Measurements from ENCODE around the gene R3HDML.

Gene R3HDML

DNA sequence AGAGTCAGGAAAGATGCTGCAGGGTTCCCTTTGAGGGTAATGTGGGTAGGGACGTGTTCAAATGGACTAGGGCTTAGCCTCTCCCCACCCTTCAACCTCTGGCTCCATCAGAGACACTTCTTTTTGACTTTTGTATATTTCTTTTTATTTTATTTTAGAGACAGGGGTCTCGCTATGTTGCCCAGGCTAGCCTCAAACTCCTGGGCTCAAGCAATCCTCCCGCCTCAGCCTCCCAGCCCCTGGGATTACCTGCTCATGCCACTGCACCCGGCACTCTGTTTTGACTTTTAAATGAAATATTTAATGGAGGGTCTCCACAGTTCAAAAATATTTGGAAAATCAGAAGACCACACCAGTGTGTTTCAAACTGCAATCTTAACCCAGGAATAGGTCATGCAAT is 27.2 kb downstream of the R3HDML start:
- no peak for DNase-seq (ENCODE audit: low read depth in 2 of 2)

DNA sequence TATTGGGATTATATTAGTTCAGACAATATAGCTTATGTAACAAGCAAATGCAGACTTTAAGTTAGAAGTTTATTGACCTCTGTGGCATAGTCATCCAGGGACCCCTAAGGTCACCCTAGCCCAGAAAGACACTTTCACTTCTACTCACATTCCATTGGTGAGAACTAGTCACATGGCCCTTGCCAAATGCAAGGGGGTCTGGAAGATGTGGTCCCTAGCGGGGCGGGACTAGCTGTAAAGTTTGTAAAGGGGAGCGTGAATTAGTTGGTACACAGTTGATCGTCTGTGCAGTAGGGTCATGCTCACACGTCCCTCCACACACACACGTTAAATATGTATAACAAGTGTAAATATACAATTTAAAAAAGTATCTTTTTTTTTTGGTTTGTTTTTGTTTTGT is 27.9 kb downstream of the R3HDML start:
- no peak for DNase-seq (ENCODE audit: low read depth in 2 of 2)

DNA sequence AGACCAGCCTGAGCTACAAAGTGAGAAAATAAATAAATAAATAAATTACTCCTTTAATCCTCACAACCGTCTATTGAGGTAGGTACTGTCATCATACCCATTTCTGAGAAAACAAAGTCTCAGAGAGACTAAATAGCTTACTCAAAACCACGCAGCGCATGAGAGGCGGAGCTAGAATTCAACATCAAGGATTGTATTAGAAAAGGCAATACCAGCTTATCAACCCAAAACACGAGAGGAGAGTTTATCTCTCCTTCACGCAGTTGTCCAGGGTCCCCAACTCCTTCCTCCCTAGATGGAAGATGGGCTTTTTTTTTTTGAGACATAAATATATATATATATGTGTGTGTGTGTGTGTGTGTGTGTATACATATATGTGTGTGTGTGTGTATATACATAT is 30.9 kb downstream of the R3HDML start:
- no peak for DNase-seq (ENCODE audit: low read depth in 2 of 2)

DNA sequence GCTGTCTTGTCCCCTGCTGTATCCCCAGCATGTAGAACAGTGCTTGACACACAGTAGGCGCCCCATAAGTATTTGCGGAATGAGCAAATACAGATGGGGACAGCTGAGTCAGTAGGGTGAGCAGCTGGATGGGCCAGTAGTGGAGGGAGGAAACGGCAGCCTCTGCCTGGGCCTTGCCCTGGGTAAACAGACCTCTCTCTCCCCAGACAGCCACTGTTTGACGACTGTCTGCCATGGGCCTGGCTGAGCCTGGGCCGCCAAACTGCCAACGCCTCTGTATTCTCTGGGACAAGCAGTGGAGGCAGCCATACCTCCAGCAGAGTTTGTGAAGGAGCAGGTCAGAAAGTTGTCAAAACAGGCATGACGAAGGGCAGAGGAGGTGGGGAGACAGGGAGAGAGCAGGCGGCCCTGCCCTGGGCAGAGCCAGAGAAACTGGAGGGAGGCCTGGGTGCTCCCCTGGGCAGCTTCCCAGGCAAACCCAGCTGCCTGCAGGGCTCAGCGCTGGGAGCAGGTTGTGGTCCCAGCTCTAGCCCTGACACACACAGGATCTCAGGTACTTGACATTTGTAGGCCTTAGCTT is 33.9 kb downstream of the R3HDML start:
- DNase-seq (ENCODE audit: low read depth in 2 of 2): no peak

DNA sequence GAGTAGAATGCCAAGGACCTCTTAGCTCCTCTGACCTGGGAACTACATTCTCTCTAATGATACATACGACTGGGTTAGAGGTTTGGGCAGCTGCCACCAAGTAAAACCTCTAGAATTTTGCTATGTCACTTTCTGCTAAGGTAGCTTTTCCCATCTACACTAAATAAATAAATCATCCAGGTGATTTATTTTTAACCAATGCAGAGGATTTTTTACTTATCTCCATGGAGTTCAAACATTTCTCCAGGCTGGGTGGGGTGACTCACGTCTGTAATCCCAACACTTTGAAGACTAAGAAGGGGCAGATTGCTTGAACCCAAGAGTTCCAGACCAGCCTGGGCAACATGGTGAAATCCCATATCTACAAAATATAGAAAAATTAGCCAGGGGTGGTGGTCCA is 45.8 kb downstream of the R3HDML start:
- no peak for DNase-seq (ENCODE audit: low read depth in 2 of 2)

DNA sequence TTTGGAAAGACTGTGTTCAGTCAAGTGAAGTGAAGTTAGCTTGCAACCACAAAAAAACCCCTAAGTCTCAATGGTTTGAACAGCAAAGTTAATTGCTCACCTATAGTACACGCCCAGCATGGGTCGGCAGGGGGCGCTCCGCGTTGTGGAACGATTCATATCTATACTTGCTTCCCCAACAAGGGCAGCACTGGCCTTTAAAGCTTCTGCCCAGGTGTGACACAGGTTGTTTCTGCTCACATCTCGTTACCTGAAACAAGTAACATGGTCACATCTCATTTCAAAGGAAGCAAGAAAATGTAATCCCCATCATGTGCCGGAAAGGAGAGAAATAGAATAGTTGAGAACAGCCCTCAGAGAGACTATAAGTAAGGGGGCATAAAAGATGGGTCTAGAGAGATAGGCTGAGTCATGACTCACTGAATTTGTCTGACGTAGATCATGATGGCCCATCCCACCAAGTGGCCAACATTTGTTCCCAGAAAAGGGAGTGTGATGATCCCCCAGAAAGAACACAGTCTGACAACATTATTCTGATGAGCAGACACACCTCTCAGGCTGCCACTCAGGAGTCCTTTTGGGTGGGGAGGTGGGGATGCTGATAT is 47.7 kb downstream of the R3HDML start:
- DNase-seq (ENCODE audit: low read depth in 2 of 2): peak; percentile 79 to 88

DNA sequence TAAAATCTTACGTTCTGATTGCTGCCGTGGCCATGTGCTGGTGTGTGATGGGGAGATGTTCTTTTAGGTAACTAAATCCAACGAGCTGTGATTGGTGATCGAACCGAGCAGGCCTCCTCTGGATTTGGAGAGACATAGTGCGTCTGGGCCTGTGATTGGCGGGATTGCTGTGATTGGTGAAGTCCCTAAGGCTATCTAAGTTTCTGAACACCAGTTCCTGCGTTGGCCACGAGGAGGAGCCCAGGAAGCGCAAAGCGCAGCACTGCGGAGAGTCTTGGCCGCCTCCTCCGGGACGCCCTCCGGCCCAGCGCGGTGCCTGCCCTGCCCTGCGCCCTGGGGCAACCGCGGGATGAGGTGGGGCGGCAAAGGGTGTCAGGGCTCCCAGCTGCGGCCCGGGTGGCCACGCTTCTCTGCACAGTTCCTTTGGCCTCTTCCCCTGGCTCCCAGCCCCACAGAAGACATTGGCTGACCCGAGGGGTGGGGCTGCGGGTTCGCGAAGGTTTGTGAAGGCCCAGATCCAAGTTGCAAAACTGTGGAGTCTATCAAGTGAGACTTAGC is 51.7 kb downstream of the R3HDML start:
- DNase-seq (ENCODE audit: low read depth in 2 of 2): peak; percentile 68 to 72

DNA sequence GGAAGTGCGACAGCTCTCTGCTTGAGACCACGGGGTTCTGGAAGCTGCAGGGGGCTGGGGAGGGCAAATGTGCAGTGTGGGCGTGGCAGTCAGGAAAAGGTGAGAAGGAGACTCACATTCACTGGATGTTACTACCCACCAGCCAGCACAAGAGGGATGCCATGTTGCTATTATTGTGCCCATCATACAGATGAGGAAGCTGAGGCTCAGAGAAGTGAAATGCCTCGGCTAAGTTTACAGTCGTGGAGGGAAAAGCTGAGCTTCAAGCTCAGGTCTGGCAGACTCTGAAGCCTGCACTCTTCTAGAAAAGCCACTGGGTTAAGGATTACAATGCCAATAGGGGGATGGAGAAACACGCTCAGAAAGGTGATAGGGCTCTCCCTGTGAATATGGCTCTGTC is 53.0 kb downstream of the R3HDML start:
- DNase-seq (ENCODE audit: low read depth in 2 of 2): no peak

DNA sequence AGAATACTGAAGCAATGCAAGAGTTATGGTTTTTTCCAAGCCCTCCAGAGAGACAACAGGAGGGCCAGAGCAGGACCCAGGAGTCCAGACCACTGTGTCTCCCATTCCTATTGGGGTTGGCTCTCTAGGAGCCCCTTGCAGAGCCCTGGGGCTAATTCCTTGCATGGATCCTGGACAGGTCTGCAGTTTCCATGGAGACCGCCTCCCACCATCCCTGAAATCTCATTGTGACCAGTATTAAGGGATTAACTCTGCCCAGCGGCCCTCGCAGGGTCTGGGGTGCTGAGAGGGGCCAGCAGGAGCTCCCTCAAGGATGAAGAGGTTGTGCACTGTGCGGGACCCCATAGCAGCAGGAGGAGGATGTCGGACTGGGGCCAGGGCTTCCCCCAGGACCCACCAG is 53.4 kb downstream of the R3HDML start:
- no peak for DNase-seq (ENCODE audit: low read depth in 2 of 2)

DNA sequence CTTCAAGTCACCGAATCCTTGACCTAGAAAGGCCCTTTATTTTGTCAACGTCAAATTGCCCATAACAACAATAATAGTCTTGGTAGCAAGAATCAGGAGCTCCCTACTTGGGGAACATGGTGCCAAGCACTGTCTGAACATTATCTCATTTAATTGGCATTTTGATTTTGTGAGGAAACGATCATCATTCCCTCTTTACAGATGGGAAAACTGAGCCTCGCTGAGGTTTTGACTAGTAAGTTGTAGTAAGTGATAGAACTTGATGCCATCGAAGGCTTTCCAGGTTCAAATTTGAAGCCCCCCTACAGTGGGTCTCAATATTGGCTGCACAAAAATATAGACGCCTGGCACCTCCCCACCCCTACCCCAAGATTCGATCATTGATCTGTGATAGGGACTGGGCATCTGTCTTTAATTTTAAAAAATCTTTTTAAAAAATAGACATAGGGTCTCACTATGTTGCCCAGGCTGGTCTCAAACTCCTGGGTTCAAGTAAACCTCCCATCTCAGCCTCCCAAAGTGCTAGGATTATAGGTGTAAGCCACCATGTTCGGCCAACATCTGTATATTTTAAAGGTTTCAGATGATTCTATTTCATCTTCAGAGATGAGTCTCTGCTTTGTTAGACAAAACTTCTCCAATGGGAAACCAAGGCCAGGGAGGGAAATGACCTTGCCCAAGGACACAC is 55.4 kb downstream of the R3HDML start:
- DNase-seq (ENCODE audit: low read depth in 2 of 2): no peak

DNA sequence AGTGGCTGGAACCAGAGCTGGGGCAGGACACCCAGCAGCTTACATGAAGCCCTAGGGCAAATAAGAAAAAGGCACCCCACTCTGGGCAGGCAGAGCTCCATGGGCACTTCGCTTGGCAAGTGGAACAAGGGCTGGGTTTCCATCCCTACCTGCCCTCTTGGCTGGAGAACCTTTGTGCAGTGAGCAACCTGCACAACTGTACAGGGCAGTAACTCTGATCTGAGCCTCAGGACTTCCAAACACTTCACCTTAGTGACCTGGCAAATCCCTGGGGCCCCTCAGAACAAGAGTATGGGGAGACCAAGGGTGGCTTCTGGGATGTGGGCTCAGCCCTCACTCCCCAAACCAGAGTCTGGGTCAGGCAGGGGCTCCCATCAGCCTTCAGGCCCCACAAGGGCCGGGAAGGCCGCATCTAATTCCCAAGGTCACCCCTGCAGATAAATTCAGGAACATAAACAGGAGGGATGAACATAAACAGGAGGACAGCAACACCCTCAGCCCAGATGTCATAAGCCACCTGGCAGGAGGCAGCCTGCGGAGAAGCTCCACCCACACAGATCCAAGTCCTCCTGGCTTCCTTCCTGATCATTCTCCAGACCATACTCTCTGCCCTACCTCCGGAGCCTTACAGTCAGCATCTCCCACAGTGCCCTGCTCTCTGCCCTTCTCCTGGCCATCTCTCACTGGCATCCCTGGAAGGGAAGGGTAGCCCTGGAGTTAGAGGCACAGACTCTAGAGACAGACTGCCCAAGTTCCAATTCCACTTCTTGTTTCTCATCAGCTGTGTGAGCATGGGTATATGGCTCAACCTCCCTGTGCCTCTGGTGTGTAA is 56.1 kb downstream of the R3HDML start:
- no peak for DNase-seq (ENCODE audit: low read depth in 2 of 2)

DNA sequence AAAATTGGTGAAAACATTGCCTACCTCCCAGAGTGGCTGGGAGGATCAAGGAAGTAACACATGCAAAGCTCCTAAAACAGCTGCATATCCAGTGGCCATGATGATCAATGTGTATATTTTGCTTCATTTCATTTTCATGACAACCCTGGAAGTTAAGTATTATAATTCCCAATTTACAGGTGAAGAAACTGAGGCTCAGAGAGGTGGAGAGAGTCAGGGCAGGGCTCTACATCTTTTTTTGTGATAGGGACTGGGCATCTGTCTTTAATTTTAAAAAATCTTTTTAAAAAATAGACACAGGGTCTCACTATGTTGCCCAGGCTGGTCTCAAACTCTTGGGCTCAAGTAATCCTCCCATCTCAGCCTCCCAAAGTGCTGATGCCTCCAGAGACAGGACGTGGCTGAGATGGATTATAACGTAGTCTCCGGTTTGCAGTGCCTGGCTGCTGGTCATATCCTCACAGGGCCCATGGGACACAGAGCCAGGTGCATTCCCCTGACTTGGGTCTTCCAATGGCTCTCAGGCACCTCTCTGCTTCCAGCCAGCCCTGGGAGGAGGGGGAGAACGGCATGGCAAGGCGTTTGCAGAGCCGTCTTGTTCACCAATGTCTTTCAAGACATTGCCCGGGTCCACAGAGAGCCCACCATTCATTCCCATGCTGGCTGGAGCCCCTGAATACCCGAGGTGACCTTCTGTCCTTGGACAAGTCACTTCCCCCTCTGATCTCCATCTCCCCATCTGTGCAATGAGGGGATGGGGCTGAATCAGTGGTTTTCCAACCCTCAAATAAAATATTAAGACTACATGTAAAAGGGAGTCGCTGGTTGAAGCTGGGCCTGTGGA is 57.0 kb downstream of the R3HDML start:
- DNase-seq (ENCODE audit: low read depth in 2 of 2): no peak

DNA sequence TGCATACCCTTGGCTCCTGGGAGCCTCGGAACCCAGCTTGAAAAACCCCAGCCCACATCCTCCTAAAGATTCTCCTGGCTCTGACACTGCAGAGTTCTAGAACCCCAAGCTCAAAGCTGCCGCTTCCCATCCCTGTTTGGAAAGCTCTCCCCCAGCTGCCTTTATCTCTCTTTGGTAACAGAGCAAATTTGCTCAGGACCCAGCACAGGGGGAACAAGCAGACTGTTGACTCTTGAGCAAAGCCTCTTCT is 57.5 kb downstream of the R3HDML start:
- DNase-seq (ENCODE audit: low read depth in 2 of 2): no peak

DNA sequence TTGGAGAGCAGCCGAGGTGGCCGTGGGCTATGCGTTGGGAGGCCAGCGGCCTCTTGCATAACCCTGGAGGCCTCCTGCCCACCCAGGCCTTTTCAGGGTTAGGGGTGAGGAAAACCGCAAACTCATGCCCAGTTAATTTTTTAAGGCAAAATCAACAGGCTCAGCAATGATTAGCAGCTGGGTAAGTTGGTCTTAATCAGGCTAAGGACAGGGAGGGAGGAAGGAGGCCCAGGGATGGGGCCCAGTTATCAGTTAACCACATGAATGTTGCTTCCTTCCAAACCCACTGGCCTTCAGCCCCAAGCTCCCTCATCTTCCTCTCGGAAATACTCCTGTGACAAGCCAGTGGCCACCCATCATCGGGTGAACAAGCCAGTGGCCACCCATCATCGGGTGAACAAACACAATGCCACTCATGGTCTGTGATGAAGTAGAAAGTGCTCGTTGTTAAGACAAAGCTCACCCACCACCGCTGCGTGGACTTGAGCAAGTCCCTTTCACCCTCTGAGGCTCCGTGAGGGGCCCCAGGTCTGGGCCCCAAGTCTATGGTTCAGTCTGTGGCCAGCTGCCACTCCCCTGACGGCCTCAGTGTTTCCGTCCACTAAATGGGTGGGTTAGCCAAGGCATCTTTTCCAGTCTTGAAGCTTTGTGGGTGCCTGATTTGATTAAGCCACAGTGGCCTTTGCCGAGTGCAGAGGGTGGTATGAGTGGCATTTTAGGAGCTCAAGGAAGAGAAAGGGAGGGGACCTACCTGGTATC is 58.0 kb downstream of the R3HDML start:
- DNase-seq (ENCODE audit: low read depth in 2 of 2): no peak

DNA sequence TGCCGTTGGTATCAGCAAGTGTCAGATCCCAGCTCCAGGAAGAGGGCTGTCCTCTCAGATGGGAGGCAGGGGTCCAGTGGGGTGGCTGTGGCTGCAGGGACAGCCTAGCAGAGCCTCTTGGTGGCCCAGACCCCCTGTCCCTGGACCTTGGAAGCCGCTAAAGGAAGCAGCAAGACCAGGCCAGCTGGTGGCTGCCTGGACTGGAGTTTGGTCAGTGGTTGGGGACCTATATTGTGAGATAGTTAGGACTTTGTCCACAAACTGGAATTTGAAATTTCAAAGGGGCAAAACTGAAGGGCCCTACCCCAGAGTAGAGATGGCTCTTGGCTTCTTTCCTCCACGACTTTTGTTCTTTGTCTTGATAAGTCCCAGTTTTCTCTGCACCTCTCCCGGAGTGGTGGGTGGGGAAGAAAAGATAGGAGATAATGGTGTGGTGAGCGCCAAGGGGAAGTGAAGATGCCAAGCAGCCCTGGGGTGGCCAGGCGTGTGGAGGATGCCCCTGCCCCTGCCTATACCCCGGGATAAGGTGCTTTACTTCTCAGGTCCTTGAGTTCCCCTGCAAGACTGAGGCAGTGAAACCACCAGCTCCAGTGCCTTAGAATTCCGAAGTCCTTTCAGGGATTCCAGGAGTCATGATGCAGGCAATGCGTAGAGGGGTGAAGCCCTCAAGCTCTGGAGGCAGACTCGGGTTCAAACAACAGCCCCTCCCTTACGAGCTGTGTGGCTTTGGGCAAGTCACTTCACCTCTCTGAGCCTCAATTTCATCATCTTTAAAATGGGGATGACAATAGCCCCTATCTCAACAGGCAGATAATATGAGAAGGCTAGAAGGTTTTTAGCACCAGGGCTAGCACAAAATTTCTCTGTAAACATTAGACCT is 58.9 kb downstream of the R3HDML start:
- no peak for DNase-seq (ENCODE audit: low read depth in 2 of 2)

DNA sequence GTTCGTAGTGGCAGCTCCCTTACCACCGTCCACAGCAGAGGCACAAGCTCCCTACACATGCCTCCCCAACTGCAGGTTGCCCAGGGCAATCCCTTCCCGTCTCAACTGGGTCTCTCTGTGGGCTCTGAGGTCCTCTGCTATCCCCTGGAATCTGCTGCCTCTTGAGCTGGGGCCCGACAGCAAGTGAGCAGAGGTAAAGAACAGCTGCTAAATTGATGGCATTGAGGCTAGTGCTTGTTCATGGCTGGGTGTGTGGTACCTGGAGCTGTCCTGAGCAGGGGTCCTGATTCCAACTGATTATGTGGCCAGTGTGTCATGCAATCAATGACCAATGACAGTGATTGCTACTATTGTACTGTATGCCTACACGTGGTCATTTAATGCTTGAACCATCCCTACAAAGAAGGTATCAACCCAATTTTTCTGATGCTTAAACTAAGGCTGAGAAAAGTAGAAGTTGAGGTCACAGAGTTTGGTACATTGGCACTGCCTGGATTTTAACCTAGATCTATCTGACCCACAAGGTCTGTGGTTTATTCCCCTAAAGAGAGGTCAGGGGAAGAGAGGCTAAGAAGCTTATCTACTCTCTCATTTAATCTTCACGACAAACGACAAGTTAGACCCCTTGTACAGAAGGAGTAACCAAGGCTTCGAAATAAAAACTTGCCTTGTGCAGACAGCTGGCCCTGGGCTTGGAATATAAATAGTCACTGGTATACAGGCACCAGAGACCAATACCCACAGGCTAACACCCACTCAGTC is 59.7 kb downstream of the R3HDML start:
- DNase-seq (ENCODE audit: low read depth in 2 of 2): no peak

DNA sequence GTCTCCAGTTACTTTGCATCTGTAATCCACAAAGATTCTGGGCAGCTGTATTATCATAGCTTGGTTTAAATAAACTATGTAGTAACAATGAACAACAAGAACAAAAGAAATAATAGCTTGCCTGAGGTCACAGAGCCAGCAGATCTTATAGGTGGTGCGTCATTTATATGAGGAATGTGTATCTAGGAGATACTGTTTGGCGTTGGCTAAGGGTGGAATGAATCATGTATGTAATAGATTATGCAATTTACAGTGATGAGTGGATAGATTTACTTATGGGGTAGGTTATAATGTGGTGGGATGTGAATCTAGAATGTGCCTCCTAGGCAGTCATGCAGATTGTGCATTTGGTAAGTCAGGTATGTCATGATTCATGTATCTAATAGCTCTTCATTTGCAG is 61.5 kb downstream of the R3HDML start:
- no peak for DNase-seq (ENCODE audit: low read depth in 2 of 2)

DNA sequence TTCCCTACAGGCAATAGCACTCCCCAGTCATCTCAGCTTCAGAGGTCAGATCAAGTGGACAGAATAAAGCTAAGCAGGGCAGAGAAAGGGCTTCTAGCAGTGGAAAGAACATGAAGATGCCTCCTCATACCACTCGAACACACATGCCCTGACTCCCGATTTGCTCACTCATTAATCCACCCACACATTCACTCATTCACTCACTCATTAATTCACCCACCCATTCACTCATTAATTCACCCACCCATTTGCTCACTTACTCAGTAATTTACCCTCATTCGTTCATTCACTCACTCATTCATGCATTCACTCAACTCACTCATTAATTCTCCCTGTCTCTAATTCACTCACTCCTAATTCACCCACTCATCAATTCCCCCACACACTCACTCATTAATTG is 62.6 kb downstream of the R3HDML start:
- no peak for DNase-seq (ENCODE audit: low read depth in 2 of 2)

DNA sequence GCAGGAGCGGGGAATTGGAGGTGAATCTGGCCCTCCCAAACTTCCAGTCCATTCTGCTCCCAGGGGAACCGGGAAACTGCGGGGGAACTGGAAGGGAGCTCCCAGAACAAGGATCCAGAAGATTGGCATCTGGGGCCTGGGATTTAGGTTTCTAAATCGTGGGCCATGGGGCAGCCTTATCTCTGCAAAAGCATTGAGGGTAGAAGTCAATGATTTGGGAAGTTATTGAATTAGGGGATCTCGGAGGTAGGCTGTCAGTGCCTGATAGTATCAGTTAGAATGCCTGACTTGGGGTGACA is 63.8 kb downstream of the R3HDML start:
- no peak for DNase-seq (ENCODE audit: low read depth in 2 of 2)
